IMR-90 (cell line): ENCODE results near the gene CC2D2A. TPM values are rescaled to one million over a fixed set of nuclear protein-coding genes. Genes with fewer than 3 reads are reported as not detected.

Experiments
- ATAC-seq: fragments of 200-7000 bp; cut with Tn5 transposase; 2 replicates; pipeline ENCODE4 v1.9.1; 2020; ENCODE audit warnings: low read depth, mild to moderate bottlenecking, moderate library complexity
- BruUV-seq: library from RNA; stranded (reverse); fragments of 400-500 nt; replicated peaks from 2 replicates; lab custom pipeline; 2021; lab: Mats Ljungman, UMichigan
- CTCF ChIA-PET: fragments of 300-600 bp; formaldehyde crosslinking; extraction: SDS; loops from one replicate; lab custom pipeline; 2021; ENCODE audit warnings: antibody characterized with exemption; lab: Yijun Ruan, JAX
- POLR2A ChIA-PET: fragments of 300-600 bp; sonication (Branson Sonifier 250); formaldehyde crosslinking; loops from one replicate; lab custom pipeline; 2022; ENCODE audit warnings: antibody characterized with exemption; ENCODE audit not compliant: unreplicated experiment; lab: Charles Lee
- DNase-seq: peaks from one replicate; pipeline ENCODE4 v3.0.0; 2013
- H2AFZ ChIP-seq: replicated peaks from 2 replicates; pipeline ENCODE3; 2013; ENCODE audit warnings: low read length, mild to moderate bottlenecking; ENCODE audit not compliant: poor library complexity
- H2AK5ac ChIP-seq: 2 replicates; pipeline ENCODE4 v1.6.1; 2013; ENCODE audit warnings: low read depth, low read length, inconsistent platforms
- H2AK9ac ChIP-seq: replicated peaks from 2 replicates; pipeline ENCODE3; 2013; ENCODE audit warnings: mild to moderate bottlenecking, low read depth, low read length, moderate library complexity; ENCODE audit not compliant: poor library complexity
- H2BK120ac ChIP-seq: 2 replicates; pipeline ENCODE4 v1.6.1; 2013; ENCODE audit warnings: low read depth, low read length, inconsistent platforms
- H2BK15ac ChIP-seq: 3 replicates; pipeline ENCODE4 v1.6.1; 2013; ENCODE audit warnings: low read depth, low read length, inconsistent platforms
- H2BK20ac ChIP-seq: 2 replicates; pipeline ENCODE4 v1.6.1; 2013; ENCODE audit warnings: low read depth, mild to moderate bottlenecking, inconsistent platforms, low read length, moderate library complexity
- H2BK5ac ChIP-seq: 2 replicates; pipeline ENCODE4 v1.6.1; 2013; ENCODE audit warnings: mild to moderate bottlenecking, low read depth, low read length, inconsistent platforms; ENCODE audit not compliant: poor library complexity, severe bottlenecking
- H3K14ac ChIP-seq: replicated peaks from 2 replicates; pipeline ENCODE4 v1.6.1; 2013; ENCODE audit warnings: low read depth, low read length, inconsistent platforms
- H3K18ac ChIP-seq: 2 replicates; pipeline ENCODE4 v1.6.1; 2013; ENCODE audit warnings: low read depth, low read length, control low read depth
- H3K23ac ChIP-seq: 2 replicates; pipeline ENCODE4 v1.6.1; 2013; ENCODE audit warnings: low read depth, low read length, inconsistent platforms
- H3K27ac ChIP-seq: 2 replicates; pipeline ENCODE4 v1.5.1; 2013; ENCODE audit warnings: mild to moderate bottlenecking, control low read depth, low read length; ENCODE audit not compliant: insufficient read depth
- H3K27me3 ChIP-seq: 2 replicates; pipeline ENCODE4 v1.6.1; 2013; ENCODE audit warnings: low read length; ENCODE audit not compliant: control insufficient read depth, insufficient read depth
- H3K36me3 ChIP-seq: 2 replicates; pipeline ENCODE4 v1.6.1; 2013; ENCODE audit warnings: low read length, mixed read lengths; ENCODE audit not compliant: control insufficient read depth, insufficient read depth
- H3K4ac ChIP-seq: 2 replicates; pipeline ENCODE4 v1.6.1; 2013; ENCODE audit warnings: low read depth, low read length, inconsistent platforms
- H3K4me1 ChIP-seq: 2 replicates; pipeline ENCODE4 v1.6.1; 2013; ENCODE audit warnings: low read length, mixed read lengths; ENCODE audit not compliant: control insufficient read depth, insufficient read depth
- H3K4me2 ChIP-seq: 2 replicates; pipeline ENCODE4 v1.6.1; 2013; ENCODE audit warnings: low read depth, mild to moderate bottlenecking, control low read depth, low read length, moderate library complexity
- H3K4me3 ChIP-seq: 2 replicates; pipeline ENCODE4 v1.5.1; 2013; ENCODE audit warnings: low read depth, mild to moderate bottlenecking, control low read depth, low read length, moderate library complexity; ENCODE audit not compliant: insufficient read depth
- H3K56ac ChIP-seq: 2 replicates; pipeline ENCODE4 v1.6.1; 2013; ENCODE audit warnings: low read length, inconsistent platforms; ENCODE audit not compliant: insufficient read depth; ENCODE audit errors: extremely low read depth
- H3K79me1 ChIP-seq, 2 experiments: 2 replicates each; pipeline ENCODE4 v1.6.1; 2013; ENCODE audit warnings: low read length in 2 of 2, inconsistent platforms in 1 of 2, low read depth in 1 of 2
- H3K9ac ChIP-seq: 2 replicates; pipeline ENCODE4 v1.6.1; 2013; ENCODE audit warnings: low read depth, low read length, control low read depth
- H3K9me1 ChIP-seq: 2 replicates; pipeline ENCODE4 v1.6.1; 2013; ENCODE audit warnings: low read length, inconsistent platforms; ENCODE audit not compliant: insufficient read depth
- H3K9me3 ChIP-seq: 2 replicates; pipeline ENCODE4 v1.6.1; 2013; ENCODE audit warnings: low read length; ENCODE audit not compliant: control insufficient read depth, insufficient read depth
- H4K20me1 ChIP-seq: 2 replicates; pipeline ENCODE4 v1.6.1; 2013; ENCODE audit warnings: low read length, inconsistent platforms; ENCODE audit not compliant: insufficient read depth
- H4K5ac ChIP-seq: 2 replicates; pipeline ENCODE4 v1.6.1; 2013; ENCODE audit warnings: mild to moderate bottlenecking, low read depth, low read length, control low read depth
- H4K8ac ChIP-seq, 2 experiments: 2 replicates each; pipeline ENCODE4 v1.6.1; 2013; ENCODE audit warnings: low read depth in 2 of 2, low read length in 2 of 2, control low read depth in 1 of 2, inconsistent platforms in 1 of 2
- H4K91ac ChIP-seq: 2 replicates; pipeline ENCODE4 v1.6.1; 2013; ENCODE audit warnings: low read depth, low read length, inconsistent platforms; ENCODE audit not compliant: insufficient read depth
- BHLHE40 ChIP-seq: fragments of 150-350 bp; IDR thresholded peaks from 2 replicates; pipeline ENCODE4 v1.6.1; 2016; ENCODE audit warnings: mild to moderate bottlenecking, low read depth, low read length
- CEBPB ChIP-seq: IDR thresholded peaks from 2 replicates; pipeline ENCODE4 v1.6.1; 2012; ENCODE audit warnings: low read depth, low read length, improper control_type of control experiment
- CHD1 ChIP-seq: IDR thresholded peaks from 2 replicates; pipeline ENCODE4 v1.6.1; 2012; ENCODE audit warnings: low read depth, low read length, improper control_type of control experiment
- CTCF ChIP-seq: conservative IDR thresholded peaks from 2 replicates; pipeline ENCODE4 v1.5.1; 2012; ENCODE audit warnings: mild to moderate bottlenecking, low read depth, low read length, improper control_type of control experiment
- FOS ChIP-seq: fragments of 150-350 bp; IDR thresholded peaks from 2 replicates; pipeline ENCODE4 v1.6.1; 2016; ENCODE audit warnings: low read depth, low read length
- MAFK ChIP-seq: IDR thresholded peaks from 2 replicates; pipeline ENCODE4 v1.6.1; 2012; ENCODE audit warnings: low read depth, low read length, improper control_type of control experiment
- MAZ ChIP-seq: IDR thresholded peaks from 2 replicates; pipeline ENCODE4 v1.6.1; 2012; ENCODE audit warnings: low read depth, mild to moderate bottlenecking, low read length, improper control_type of control experiment, moderate library complexity, borderline replicate concordance
- MXI1 ChIP-seq: IDR thresholded peaks from 2 replicates; pipeline ENCODE4 v1.6.1; 2012; ENCODE audit warnings: low read depth, mild to moderate bottlenecking, low read length, moderate library complexity, borderline replicate concordance
- NFE2L2 ChIP-seq: fragments of 150-350 bp; IDR thresholded peaks from 2 replicates; pipeline ENCODE4 v1.6.1; 2016; ENCODE audit warnings: low read depth, mild to moderate bottlenecking, low read length
- POLR2A ChIP-seq: IDR thresholded peaks from 2 replicates; pipeline ENCODE4 v1.6.1; 2012; ENCODE audit warnings: mild to moderate bottlenecking, low read depth, low read length
- RAD21 ChIP-seq: IDR thresholded peaks from 2 replicates; pipeline ENCODE4 v1.6.1; 2012; ENCODE audit warnings: low read length, improper control_type of control experiment
- RCOR1 ChIP-seq: IDR thresholded peaks from 2 replicates; pipeline ENCODE4 v1.6.1; 2012; ENCODE audit warnings: mild to moderate bottlenecking, low read length, improper control_type of control experiment; ENCODE audit not compliant: insufficient replicate concordance
- RFX5 ChIP-seq: IDR thresholded peaks from 2 replicates; pipeline ENCODE4 v1.8.0; 2012; ENCODE audit warnings: low read depth, mild to moderate bottlenecking, low read length, moderate library complexity
- SMC3 ChIP-seq: fragments of 150-350 bp; IDR thresholded peaks from 2 replicates; pipeline ENCODE4 v1.6.1; 2016; ENCODE audit warnings: low read depth, mild to moderate bottlenecking, antibody characterized with exemption, low read length, moderate library complexity
- WGBS, 2 experiments: methylation state at CpG; one replicate each; pipeline versions ENCODE4 v1.1.5 to v1.1.7; 2013; ENCODE audit warnings: missing lambda C conversion rate in 2 of 2; ENCODE audit not compliant: insufficient read length in 1 of 2; ENCODE audit errors: extremely low coverage in 2 of 2; 5-methylcytosine and 5-hydroxymethylcytosine counted together
- dilution Hi-C: fragments of 300-500 bp; cut with HindIII; formaldehyde crosslinking; loops from one replicate; pipeline ENCODE4 v1.14.3; 2018; ENCODE audit warnings: low sequenced_read_pairs; ENCODE audit not compliant: unreplicated experiment
- in situ Hi-C: fragments of 300-500 bp; cut with MboI; formaldehyde crosslinking; loops from 3 replicates; pipeline ENCODE4 v1.14.3; 2019; ENCODE audit warnings: low sequenced_read_pairs, inconsistent platforms, mixed read lengths
- intact Hi-C: fragments of 100-400 bp; cut with micrococcal nuclease; formaldehyde crosslinking; loops from 2 replicates; pipeline ENCODE4 v1.10.0; 2022
- polyA plus RNA-seq, 3 experiments: library from polyadenylated mRNA; depleted of rRNA; stranded (reverse); fragments of >200 nt; gene quantifications; 2 replicates each; pipeline ENCODE4 v1.2.3, GENCODE V29; 2012; ENCODE audit warnings: low replicate concordance in 1 of 3
- total RNA-seq: library from RNA; depleted of rRNA; stranded (reverse); fragments of >200 nt; gene quantifications from 2 replicates; pipeline ENCODE4 v1.2.3, GENCODE V29; 2012
- TF ChIP-seq, protein P1 (sequence below): fragments of 150-350 bp; IDR thresholded peaks from 2 replicates; pipeline ENCODE4 v1.6.1; 2017; ENCODE audit warnings: mild to moderate bottlenecking, antibody characterized with exemption, low read length, low read depth
- TF ChIP-seq, protein P2 (sequence below): fragments of 150-350 bp; IDR thresholded peaks from 2 replicates; pipeline ENCODE4 v1.6.1; 2016; ENCODE audit warnings: low read depth, mild to moderate bottlenecking, low read length, moderate library complexity, borderline replicate concordance

Gene CC2D2A
- total and polyA plus RNA-seq, 2 of the 4 experiments (the other 2 are of a cell fraction), result 20.8 to 26.3 TPM

GRCh38 chr4:15444879-15445547 is 24.7 kb upstream of the CC2D2A start:
- no peak overlapping the region for H4K8ac ChIP-seq
- intact Hi-C loops, result no loop called here
- H2AFZ ChIP-seq, result no peak overlapping the region
- no CpG with 5 or more reads among the region's 4 CpGs for WGBS, 2 experiments
- no peaks in the 10 kb centered on the region for H3K27me3 ChIP-seq
- no peak for DNase-seq
- H4K20me1 ChIP-seq, result no peaks in the 10 kb centered on the region
- H3K4ac ChIP-seq, result no peak overlapping the region
- H3K36me3 ChIP-seq, result no peaks in the 10 kb centered on the region
- CTCF ChIA-PET, result interaction anchor here (0.7 kb wide), 1 partner anchor 13 kb away, joined by 4 read pairs; no protein-coding TSS in a partner anchor
- dilution Hi-C loops, result no loop called here
- POLR2A ChIA-PET, result no interaction called here
- H4K91ac ChIP-seq, result no peak overlapping the region
- H2BK5ac ChIP-seq, result no peak overlapping the region
- H3K79me1 ChIP-seq, result no peaks in the 10 kb centered on the region
- in situ Hi-C loops, result no loop called here
- no peak overlapping the region for H3K14ac ChIP-seq
- no peak for ATAC-seq
- no peak overlapping the region for H3K4me3 ChIP-seq
- no peak overlapping the region for H2BK20ac ChIP-seq
- no peak overlapping the region for H2AK9ac ChIP-seq
- no peak overlapping the region for H3K9ac ChIP-seq
- BruUV-seq, result no TSS peak
- no peak overlapping the region for H2BK120ac ChIP-seq
- no peak overlapping the region for H3K56ac ChIP-seq
- no peak overlapping the region for H2AK5ac ChIP-seq
- H3K9me1 ChIP-seq, result no peaks in the 10 kb centered on the region
- peak overlapping the region; percentile 34; the same call in 1 of the 2 replicates for H3K18ac ChIP-seq
- no peak overlapping the region for H3K23ac ChIP-seq
- H3K9me3 ChIP-seq, result no peaks in the 10 kb centered on the region
- no peaks in the 10 kb centered on the region for H3K4me1 ChIP-seq
- no peak overlapping the region for H2BK15ac ChIP-seq
- no peak overlapping the region for H3K4me2 ChIP-seq
- H4K5ac ChIP-seq, result no peak overlapping the region
- no peak overlapping the region for H3K27ac ChIP-seq
- no peak for TF ChIP-seq FOS
- TF ChIP-seq, protein P1, sequence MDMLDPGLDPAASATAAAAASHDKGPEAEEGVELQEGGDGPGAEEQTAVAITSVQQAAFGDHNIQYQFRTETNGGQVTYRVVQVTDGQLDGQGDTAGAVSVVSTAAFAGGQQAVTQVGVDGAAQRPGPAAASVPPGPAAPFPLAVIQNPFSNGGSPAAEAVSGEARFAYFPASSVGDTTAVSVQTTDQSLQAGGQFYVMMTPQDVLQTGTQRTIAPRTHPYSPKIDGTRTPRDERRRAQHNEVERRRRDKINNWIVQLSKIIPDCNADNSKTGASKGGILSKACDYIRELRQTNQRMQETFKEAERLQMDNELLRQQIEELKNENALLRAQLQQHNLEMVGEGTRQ, result no peak
- TF ChIP-seq MXI1, result no peak
- TF ChIP-seq, protein P2, sequence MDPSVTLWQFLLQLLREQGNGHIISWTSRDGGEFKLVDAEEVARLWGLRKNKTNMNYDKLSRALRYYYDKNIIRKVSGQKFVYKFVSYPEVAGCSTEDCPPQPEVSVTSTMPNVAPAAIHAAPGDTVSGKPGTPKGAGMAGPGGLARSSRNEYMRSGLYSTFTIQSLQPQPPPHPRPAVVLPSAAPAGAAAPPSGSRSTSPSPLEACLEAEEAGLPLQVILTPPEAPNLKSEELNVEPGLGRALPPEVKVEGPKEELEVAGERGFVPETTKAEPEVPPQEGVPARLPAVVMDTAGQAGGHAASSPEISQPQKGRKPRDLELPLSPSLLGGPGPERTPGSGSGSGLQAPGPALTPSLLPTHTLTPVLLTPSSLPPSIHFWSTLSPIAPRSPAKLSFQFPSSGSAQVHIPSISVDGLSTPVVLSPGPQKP, result no peak
- no peak for TF ChIP-seq RFX5
- no peak for TF ChIP-seq BHLHE40
- TF ChIP-seq RAD21, result no peak
- no peak for TF ChIP-seq CTCF
- no peak for TF ChIP-seq RCOR1
- TF ChIP-seq CEBPB, result no peak
- TF ChIP-seq CHD1, result no peak
- TF ChIP-seq SMC3, result no peak
- TF ChIP-seq POLR2A, result no peak
- no peak for TF ChIP-seq MAZ
- no peak for TF ChIP-seq NFE2L2
- TF ChIP-seq MAFK, result no peak
